ENCODE results near the gene PARD3.

Gene PARD3

DNA sequence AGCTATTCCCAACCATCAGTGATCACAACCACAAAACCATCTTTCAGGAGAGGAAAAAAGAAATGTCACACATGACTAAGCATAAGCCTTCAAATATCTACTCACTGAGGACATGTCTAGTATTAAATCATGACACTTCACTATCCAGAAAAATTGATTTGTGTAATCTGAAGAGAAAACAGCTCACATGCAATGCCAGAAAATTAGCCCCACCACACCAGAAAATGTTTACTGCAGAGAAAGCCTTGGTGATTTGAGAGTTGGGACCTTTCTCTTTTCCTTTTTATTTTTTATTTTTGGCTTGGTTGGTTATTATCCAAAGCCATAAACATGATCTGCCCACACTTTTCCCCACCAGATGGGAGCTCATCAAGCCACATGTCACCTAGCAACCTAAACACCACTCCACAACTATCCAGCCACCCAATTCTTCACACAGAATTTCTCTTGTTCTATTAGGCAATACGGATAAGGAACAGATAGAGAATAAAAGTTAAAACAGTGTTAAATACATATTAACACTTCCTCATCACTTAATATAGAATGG, 3.1 kb downstream of the PARD3 start:
- Histone ChIP-seq H2AFZ (ENCODE audit: low read length, unreplicated experiment) (no peak overlapping the region), H3K4me1 (ENCODE audit: control insufficient read depth, insufficient read depth, low read length, unreplicated experiment) (peaks cover 29% of the 10 kb centered on the region), H3K36me3 (ENCODE audit: insufficient read depth, low read length) (no peaks in the 10 kb centered on the region), H3K4me3 (ENCODE audit: low read depth, low read length) (no peak overlapping the region), H3K27me3 (ENCODE audit: insufficient read depth, low read length) (no peaks in the 10 kb centered on the region), H3K27ac (ENCODE audit: low read depth, low read length) (no peak overlapping the region), H3K79me2 (ENCODE audit: control insufficient read depth, insufficient read depth, low read length, unreplicated experiment) (peaks cover 70% of the 10 kb centered on the region)

DNA sequence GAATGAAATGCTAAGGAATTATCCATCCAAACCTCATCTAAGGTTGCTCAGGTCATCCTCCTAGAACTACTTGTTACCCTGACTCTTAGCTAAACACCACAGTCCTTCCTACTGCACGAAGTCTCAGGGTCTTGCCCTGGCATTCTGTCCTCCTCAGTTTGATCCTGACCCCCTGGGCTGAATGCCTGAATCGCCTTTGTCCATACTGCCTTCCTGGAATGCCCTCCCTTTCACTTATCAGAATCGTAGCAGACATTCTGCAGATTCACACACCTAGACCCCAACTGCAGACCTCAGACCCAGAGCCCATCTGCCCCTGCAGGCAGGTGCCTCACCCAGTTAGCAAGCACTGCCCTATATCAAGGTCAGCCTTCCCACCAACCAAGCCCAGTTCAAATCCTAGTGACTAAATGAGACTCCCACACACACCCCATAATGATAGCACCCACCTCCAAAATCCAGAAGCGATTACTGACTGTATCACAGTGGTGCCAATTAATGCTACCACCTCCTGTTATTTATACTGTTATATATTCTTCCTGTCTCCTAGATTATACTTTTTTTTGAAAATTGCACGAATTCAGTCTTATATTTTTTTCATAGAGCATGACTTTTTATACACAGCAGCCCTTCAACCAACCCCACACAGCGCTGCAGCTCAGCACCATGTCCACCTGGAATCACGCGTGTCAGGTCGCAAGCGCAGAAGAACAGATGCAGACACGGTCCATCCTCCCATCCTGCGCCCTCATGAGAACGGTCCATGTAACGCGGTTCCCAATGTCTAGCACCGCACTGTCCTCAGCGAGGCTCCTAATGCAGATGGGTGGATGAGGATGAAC, 3.7 kb downstream of the PARD3 start:
- Histone ChIP-seq H3K36me3 (ENCODE audit: insufficient read depth, low read length) (no peaks in the 10 kb centered on the region), H3K27me3 (ENCODE audit: insufficient read depth, low read length) (no peaks in the 10 kb centered on the region), H3K4me1 (ENCODE audit: control insufficient read depth, insufficient read depth, low read length, unreplicated experiment) (peaks cover 24% of the 10 kb centered on the region), H3K79me2 (ENCODE audit: control insufficient read depth, insufficient read depth, low read length, unreplicated experiment) (peaks cover 76% of the 10 kb centered on the region), H2AFZ (ENCODE audit: low read length, unreplicated experiment) (no peak overlapping the region), H3K27ac (ENCODE audit: low read depth, low read length) (no peak overlapping the region), H3K4me3 (ENCODE audit: low read depth, low read length) (no peak overlapping the region)

GRCh38 chr10:34809796-34810195, 5.3 kb downstream of the PARD3 start:
- Histone ChIP-seq H3K27ac (ENCODE audit: low read depth, low read length) (no peak overlapping the region), H2AFZ (ENCODE audit: low read length, unreplicated experiment) (no peak overlapping the region), H3K79me2 (ENCODE audit: control insufficient read depth, insufficient read depth, low read length, unreplicated experiment) (peaks cover 77% of the 10 kb centered on the region), H3K27me3 (ENCODE audit: insufficient read depth, low read length) (no peaks in the 10 kb centered on the region), H3K36me3 (ENCODE audit: insufficient read depth, low read length) (no peaks in the 10 kb centered on the region), H3K4me1 (ENCODE audit: control insufficient read depth, insufficient read depth, low read length, unreplicated experiment) (peaks cover 20% of the 10 kb centered on the region), H3K4me3 (ENCODE audit: low read depth, low read length) (peak overlapping the region; percentile 75)

- peaks cover 24% of the 10 kb centered on the region for H3K4me1 ChIP-seq (ENCODE audit: control insufficient read depth, insufficient read depth, low read length, unreplicated experiment)
- H2AFZ ChIP-seq (ENCODE audit: low read length, unreplicated experiment): peak overlapping the region; percentile 9
- H3K27me3 ChIP-seq (ENCODE audit: insufficient read depth, low read length): no peaks in the 10 kb centered on the region
- H3K27ac ChIP-seq (ENCODE audit: low read depth, low read length): no peak overlapping the region
- peaks cover 73% of the 10 kb centered on the region for H3K79me2 ChIP-seq (ENCODE audit: control insufficient read depth, insufficient read depth, low read length, unreplicated experiment)
- H3K36me3 ChIP-seq (ENCODE audit: insufficient read depth, low read length): no peaks in the 10 kb centered on the region
- H3K4me3 ChIP-seq (ENCODE audit: low read depth, low read length): peak overlapping the region; percentile 75
These were observed 6.0 kb downstream of the PARD3 start for GRCh38 chr10:34808801-34809745.

DNA sequence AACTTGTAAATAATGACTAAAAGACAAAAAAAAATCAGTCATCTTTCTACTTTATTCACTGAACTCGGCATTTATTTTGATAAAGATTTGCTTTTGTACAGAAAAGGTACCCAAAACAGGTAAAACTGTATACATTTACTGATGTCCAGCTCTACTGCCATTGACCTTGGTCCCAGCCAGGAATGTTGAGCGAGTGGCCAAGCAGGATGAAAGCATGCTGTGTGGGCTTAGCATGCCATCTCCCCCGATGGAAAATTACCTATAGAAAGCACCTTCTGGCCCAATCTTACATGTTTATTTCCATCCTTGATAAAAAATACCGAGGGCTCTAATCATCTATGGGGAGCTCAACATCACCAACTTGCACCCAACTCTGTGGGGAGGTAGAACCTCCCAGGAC, 6.8 kb downstream of the PARD3 start:
- Histone ChIP-seq H2AFZ (ENCODE audit: low read length, unreplicated experiment) (no peak overlapping the region), H3K27me3 (ENCODE audit: insufficient read depth, low read length) (no peaks in the 10 kb centered on the region), H3K27ac (ENCODE audit: low read depth, low read length) (no peak overlapping the region), H3K79me2 (ENCODE audit: control insufficient read depth, insufficient read depth, low read length, unreplicated experiment) (peaks cover 65% of the 10 kb centered on the region), H3K36me3 (ENCODE audit: insufficient read depth, low read length) (no peaks in the 10 kb centered on the region), H3K4me3 (ENCODE audit: low read depth, low read length) (no peak overlapping the region), H3K4me1 (ENCODE audit: control insufficient read depth, insufficient read depth, low read length, unreplicated experiment) (peaks cover 25% of the 10 kb centered on the region)

- Histone ChIP-seq H3K27ac (ENCODE audit: low read depth, low read length) (no peak overlapping the region), H3K4me1 (ENCODE audit: control insufficient read depth, insufficient read depth, low read length, unreplicated experiment) (peaks cover 16% of the 10 kb centered on the region), H3K27me3 (ENCODE audit: insufficient read depth, low read length) (no peaks in the 10 kb centered on the region), H3K36me3 (ENCODE audit: insufficient read depth, low read length) (no peaks in the 10 kb centered on the region), H3K79me2 (ENCODE audit: control insufficient read depth, insufficient read depth, low read length, unreplicated experiment) (peaks cover 39% of the 10 kb centered on the region), H3K4me3 (ENCODE audit: low read depth, low read length) (no peak overlapping the region), H2AFZ (ENCODE audit: low read length, unreplicated experiment) (no peak overlapping the region)
These were observed 10.8 kb downstream of the PARD3 start for GRCh38 chr10:34804306-34804705.

DNA sequence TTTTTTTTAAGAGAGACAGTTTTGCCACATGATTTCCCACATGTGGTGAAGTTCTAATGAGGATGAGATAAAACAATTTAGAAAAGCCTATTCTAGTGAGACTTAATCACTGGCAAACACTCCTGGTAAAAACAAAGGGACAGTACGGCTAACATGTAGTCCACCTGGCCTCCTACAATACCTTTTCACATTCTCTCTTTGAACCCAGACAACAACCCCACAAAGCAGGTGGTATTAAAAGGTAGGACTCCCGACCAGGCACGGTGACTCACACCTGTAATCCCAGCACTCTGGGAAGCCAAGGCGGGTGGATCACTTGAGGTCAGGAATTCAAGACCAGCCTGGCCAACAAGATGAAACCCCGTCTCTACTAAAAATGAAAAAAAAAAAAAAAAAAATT, 12.4 kb downstream of the PARD3 start:
- Histone ChIP-seq H3K36me3 (ENCODE audit: insufficient read depth, low read length) (no peaks in the 10 kb centered on the region), H3K79me2 (ENCODE audit: control insufficient read depth, insufficient read depth, low read length, unreplicated experiment) (peaks cover 34% of the 10 kb centered on the region), H3K4me3 (ENCODE audit: low read depth, low read length) (no peak overlapping the region), H3K27ac (ENCODE audit: low read depth, low read length) (no peak overlapping the region), H2AFZ (ENCODE audit: low read length, unreplicated experiment) (no peak overlapping the region), H3K27me3 (ENCODE audit: insufficient read depth, low read length) (no peaks in the 10 kb centered on the region), H3K4me1 (ENCODE audit: control insufficient read depth, insufficient read depth, low read length, unreplicated experiment) (peaks cover 8% of the 10 kb centered on the region)

GRCh38 chr10:34801097-34801733, 13.9 kb downstream of the PARD3 start:
- Histone ChIP-seq H3K4me1 (ENCODE audit: control insufficient read depth, insufficient read depth, low read length, unreplicated experiment) (peaks cover 8% of the 10 kb centered on the region), H3K4me3 (ENCODE audit: low read depth, low read length) (no peak overlapping the region), H3K27me3 (ENCODE audit: insufficient read depth, low read length) (no peaks in the 10 kb centered on the region), H2AFZ (ENCODE audit: low read length, unreplicated experiment) (no peak overlapping the region), H3K36me3 (ENCODE audit: insufficient read depth, low read length) (no peaks in the 10 kb centered on the region), H3K27ac (ENCODE audit: low read depth, low read length) (no peak overlapping the region), H3K79me2 (ENCODE audit: control insufficient read depth, insufficient read depth, low read length, unreplicated experiment) (peaks cover 22% of the 10 kb centered on the region)

GRCh38 chr10:34800624-34801023, 14.5 kb downstream of the PARD3 start:
- H3K27me3 ChIP-seq (ENCODE audit: insufficient read depth, low read length): no peaks in the 10 kb centered on the region
- peaks cover 22% of the 10 kb centered on the region for H3K79me2 ChIP-seq (ENCODE audit: control insufficient read depth, insufficient read depth, low read length, unreplicated experiment)
- H3K4me3 ChIP-seq (ENCODE audit: low read depth, low read length): no peak overlapping the region
- H2AFZ ChIP-seq (ENCODE audit: low read length, unreplicated experiment): no peak overlapping the region
- no peaks in the 10 kb centered on the region for H3K36me3 ChIP-seq (ENCODE audit: insufficient read depth, low read length)
- peaks cover 8% of the 10 kb centered on the region for H3K4me1 ChIP-seq (ENCODE audit: control insufficient read depth, insufficient read depth, low read length, unreplicated experiment)
- H3K27ac ChIP-seq (ENCODE audit: low read depth, low read length): no peak overlapping the region

- peaks cover 26% of the 10 kb centered on the region for H3K79me2 ChIP-seq (ENCODE audit: control insufficient read depth, insufficient read depth, low read length, unreplicated experiment)
- no peak overlapping the region for H3K4me3 ChIP-seq (ENCODE audit: low read depth, low read length)
- no peaks in the 10 kb centered on the region for H3K4me1 ChIP-seq (ENCODE audit: control insufficient read depth, insufficient read depth, low read length, unreplicated experiment)
- H2AFZ ChIP-seq (ENCODE audit: low read length, unreplicated experiment): no peak overlapping the region
- H3K27ac ChIP-seq (ENCODE audit: low read depth, low read length): no peak overlapping the region
- H3K27me3 ChIP-seq (ENCODE audit: insufficient read depth, low read length): no peaks in the 10 kb centered on the region
- no peaks in the 10 kb centered on the region for H3K36me3 ChIP-seq (ENCODE audit: insufficient read depth, low read length)
These were observed 16.4 kb downstream of the PARD3 start for GRCh38 chr10:34798654-34799053.
